ENCODE results near the gene CYTH4.

The CYTH4 gene

DNA sequence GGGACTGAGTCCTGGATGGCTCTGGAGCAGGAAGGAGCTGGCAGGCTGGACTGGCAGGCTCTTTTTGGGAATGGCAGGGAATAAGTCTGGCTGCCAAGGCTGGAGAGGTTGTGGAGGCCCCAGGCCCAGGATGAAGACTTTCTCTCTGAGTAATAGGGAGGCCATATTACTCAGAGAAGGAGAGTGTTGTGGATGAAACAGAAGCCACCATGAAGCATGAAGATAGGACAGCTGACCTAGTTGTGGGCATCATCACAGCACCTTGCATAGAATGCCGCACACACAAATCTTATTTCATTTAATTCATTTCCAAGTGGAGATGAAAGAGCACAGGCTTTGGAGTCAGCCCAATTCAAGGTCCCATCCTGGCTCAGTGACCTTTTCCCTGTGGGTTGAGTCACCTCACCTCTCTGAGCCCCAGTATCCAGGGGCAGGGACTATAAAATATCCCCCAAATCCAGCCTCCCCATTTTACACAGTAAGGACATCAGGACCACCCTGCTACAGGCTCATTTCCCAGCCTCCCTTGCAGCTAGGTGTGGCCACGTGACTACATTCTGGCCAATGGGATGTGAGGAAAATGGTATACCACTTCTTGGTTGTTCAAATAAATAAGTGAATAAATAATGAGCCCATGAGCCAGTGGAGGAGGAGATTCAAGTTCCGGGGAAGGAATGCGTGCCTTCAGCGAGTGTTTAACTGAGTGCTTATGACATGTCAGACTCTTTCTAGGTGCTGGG is 9.4 kb downstream of the CYTH4 start:
- DNase-seq (ENCODE audit: low spot score) = no peak

DNA sequence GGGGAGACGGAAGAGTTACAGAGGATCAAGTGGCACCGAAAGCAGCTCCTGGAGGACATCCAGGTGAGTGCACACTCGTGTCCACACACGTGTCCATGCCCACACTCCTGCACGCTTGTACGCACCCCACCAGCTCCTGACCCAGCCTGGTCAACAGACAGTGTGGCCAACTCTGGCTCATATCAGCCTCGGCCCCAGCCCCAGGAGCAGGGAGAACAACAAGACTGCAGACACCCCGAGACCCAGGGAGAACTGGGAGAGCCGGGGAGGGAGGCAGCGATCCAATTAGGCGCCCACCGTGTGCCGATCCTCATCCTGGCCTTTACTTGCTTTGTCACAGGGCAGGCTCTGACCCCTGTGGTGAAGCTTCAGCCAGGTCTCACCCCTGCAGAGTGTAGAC is 10.3 kb downstream of the CYTH4 start:
- DNase-seq (ENCODE audit: low spot score) = no peak

DNA sequence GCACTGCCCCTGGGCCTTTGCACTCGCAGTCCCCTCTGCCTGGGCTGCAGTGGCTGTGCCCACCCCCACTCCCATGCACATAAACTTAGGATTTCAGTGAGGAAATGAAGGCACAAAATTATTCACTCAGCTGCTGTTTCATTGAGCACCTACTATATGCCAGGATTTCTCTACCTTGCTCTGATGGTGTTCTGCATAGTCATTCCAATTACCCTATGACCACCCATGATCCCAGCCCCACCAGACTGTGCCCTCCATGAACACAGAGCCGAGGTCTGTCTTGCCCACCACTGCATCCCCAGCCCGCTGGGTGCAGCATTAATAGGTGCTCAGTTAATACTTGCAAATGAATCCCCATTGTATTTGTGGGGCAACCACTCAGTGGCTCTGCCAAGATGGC is 10.9 kb downstream of the CYTH4 start:
- DNase-seq (ENCODE audit: low spot score) = no peak

DNA sequence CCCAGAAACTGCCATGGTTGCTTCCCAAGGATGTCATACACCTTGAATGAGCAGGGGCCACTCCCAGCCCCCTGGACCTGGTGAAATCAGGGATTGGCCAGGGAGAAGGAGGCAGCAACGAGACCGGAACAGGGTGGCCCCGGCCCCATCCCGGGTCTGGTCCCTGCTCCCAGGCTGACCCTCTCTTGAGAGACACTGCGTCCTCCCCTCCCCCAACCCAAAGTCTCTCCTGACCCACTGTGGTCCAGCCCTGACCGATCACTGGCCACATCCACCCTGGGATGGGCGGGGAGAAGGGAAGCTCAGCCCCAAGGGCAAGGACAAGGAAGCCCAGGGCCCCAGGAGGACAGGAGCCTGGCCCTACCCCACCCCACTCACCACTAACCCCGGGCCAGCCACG is 12.4 kb downstream of the CYTH4 start:
- no peak for DNase-seq (ENCODE audit: low spot score)

DNA sequence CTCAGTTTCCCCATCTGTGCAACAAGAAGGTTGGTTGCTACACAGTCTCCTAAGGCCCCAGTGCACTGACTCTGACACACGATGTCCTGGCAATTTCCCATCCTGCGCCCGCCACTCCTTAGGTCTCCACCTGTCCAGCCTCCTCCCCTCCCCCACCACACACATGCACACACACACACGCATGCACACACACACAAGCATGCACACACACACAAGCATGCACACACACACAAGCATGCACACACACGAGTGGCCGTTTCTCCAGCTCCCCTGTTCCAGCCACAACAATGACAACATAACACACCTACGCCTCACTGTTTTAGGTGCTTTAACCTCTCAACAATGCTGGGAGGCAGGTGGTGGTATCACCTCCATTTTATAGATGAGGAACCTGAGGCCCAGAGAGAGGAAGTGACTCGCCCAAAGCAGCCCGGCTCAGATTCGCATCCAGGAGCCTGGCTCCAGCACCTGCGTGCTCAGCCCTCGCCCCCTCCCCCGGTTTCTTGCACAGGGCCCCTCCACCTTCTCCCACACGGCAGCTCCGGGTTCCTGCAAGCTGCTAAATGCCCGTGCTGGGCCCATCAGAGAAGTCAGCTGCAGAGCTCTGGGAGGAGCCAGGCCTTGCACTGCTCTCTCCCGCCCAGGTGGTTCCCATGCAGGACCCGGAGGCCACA is 13.0 kb downstream of the CYTH4 start:
- DNase-seq (ENCODE audit: low spot score) = no peak

DNA sequence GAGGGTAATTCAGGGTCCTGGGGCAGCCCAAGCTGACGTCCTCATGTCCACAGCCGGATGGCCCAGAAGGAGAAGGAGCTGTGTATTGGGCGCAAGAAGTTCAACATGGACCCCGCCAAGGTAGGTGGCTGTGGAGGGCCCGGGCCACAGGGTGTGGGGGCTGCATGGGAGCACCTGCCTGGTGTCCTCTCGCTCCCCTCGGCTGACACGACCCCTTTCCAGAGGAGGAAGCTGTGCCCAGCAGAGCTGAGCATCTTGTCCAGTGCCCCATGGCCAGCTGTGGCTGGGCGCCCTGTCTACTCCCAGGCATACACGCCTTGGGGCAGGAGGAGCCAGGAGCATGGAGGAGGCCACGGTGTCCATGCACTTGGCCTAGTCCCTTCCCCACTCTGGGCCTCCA is 13.6 kb downstream of the CYTH4 start:
- no peak for DNase-seq (ENCODE audit: low spot score)

DNA sequence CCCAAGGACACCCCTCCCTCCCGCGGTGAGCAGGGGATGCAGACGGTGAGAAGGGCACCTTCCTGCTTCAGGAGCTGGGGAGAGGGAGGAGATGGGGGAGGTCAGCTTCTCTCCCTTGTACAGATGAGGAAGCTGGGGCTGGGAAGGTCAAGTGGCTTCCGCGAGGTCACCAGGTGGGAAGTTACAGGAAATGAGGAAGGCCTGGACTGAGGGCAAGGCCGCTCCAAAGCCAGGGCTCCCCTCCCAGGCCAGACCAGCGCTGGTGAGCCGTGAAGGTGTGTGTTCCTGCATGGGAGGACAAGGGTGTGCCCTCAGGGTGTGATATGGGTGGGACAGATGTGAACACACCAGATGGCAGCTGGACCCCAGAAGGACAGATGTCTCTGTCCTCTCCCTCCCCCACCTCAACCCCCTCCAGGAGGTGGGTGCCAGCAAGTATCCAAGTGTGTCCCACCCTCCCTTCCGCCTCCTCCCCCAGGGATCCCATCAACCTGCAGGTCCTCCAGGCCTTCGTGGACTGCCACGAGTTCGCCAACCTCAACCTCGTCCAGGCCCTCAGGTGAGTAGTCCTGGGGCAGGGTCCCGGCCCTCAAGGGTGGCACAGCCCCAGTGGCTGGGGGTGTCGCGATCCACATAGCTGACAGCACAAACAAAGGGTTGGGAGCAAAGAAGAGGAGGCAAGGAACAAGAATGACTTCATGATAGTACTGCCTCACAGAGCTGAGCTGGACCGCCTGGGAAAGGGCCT is 16.6 kb downstream of the CYTH4 start:
- DNase-seq (ENCODE audit: low spot score) = no peak

DNA sequence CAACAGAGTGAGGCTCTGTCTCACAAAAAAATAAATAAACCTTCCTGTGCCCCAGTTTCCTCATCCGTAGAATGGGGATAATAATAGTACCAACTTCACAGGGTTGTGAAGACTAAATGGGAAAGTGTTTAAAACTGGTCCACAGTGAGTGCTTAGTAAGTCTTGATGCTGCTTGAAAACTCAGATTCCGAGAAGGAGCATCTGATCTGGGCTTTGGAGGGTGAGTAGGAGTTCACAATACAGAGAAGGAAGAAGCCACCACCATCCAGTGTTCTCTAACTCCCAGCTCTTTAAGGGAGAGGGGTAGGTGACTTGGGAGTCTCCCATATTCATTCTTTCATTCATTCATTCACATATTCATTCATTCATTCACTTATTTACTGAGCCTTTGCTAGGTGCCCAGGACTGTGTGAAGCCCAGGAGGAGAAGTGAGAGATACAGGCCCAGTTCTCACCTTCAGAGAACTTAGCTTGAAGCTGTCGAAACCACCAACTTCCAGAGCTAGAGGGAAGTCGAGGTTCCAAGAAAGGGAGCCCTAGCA is 17.7 kb downstream of the CYTH4 start:
- no peak for DNase-seq (ENCODE audit: low spot score)

DNA sequence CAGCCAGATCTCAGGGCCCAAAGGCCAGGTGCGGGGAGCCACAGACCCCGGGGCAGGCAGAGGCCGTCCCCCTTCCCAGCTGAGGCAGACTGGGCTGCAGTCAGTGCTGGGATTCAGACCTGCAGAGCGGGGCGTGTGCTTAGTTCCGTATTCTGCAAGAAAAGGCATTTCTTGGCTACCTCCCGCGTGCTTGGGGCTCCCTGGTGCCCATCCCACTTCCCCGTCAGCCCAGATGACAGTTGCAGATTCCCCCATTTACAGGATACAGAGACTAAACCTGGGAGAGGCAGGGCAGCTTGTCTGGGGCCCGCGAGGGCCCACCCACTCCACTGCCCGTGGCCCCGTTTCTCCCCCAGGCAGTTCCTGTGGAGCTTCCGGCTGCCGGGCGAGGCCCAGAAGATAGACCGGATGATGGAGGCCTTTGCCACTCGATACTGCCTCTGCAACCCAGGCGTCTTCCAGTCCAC is 18.3 kb downstream of the CYTH4 start:
- DNase-seq (ENCODE audit: low spot score) = no peak

DNA sequence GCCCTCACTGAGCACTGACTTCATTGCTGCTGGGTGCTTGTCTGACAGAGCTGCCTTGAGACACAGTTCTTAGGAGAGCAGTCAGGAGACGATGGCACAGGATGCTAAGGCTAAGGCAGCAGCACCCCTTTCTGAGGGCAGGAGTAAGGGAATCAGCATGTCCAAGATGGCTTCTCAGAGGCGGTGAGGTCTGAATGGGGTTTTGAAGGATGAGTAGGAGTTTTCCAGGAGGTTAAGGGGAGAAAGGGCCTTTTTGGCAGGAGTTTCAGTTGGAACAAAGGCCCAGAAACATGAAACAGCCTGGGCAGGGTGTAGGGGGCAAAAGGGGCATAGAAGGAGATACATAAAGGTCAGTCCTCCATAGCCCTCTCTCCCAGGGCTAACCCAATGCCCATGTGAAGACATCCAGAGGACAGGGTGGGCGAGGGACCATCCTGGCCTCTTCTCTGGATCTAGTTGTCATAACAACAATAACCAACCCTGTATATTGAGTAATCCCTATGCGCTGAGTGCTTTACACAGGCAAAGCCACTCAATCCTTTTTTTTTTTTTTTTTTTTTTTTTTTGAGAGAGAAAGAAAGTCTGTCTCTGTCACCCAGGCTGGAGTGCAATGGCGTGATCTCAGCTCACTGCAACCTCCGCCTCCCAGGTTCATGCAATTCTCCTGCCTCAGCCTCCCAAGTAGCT is 19.0 kb downstream of the CYTH4 start:
- no peak for DNase-seq (ENCODE audit: low spot score)

DNA sequence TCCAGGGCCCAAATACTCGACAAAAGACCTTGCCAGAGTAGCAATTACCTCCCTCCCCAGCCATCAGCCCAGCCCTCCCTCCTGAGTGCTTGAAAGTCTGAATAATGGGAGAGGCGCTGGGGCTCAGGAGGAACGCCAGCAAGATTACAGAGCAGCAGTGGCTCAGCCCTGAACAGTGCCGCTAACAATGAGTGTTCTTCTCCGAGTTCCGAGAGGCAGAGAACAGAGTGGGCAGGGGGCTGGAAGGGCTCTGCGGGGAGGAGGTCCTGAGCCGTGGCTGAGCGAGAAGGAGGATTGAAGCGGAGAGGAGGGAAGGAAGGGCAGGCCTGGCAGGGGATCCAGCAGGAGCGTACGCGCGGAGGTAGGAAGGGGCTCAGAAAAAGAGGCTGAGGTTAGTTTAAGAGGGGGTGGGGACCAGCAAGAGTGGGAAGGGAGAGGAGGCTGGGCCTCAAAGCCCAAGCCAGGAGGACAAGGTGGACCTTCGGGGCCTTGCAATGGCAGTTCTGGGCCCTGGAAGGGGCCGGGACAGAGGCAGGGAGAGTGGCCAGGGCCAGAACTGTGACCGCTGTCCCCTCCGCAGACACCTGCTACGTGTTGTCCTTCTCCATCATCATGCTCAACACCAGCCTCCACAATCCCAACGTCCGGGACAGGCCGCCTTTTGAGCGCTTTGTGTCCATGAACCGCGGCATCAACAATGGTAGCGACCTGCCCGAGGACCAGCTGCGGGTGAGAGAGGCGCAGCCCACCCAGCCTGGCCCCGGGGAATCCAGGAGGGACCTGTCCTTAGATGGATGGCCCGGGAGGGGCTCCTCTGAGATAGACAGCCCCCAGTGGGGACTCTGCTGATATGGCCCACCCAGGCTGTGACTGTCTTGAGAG is 20.6 kb downstream of the CYTH4 start:
- no peak for DNase-seq (ENCODE audit: low spot score)

DNA sequence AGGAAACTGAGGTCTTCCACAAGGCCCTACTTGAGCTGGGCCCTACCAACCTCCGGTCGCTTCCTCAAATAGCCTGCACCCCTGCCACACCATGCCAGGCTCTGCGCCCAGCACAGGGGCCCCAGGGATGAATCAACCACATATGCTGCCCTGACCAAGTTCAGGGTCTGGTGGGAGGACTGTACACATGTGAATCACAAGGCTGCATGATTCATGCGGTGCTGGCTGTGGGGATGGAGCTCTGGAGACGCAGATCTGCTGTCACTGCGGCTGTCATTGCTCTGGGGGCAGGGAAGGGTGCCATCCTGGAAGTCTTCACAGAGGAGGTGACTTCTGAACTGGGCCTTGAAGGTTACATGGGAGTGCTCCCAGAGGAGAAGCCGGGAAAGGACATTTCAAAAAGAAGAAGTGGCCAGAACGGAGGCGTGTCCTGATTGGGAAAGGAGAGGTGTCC is 21.5 kb downstream of the CYTH4 start:
- no peak for DNase-seq (ENCODE audit: low spot score)

DNA sequence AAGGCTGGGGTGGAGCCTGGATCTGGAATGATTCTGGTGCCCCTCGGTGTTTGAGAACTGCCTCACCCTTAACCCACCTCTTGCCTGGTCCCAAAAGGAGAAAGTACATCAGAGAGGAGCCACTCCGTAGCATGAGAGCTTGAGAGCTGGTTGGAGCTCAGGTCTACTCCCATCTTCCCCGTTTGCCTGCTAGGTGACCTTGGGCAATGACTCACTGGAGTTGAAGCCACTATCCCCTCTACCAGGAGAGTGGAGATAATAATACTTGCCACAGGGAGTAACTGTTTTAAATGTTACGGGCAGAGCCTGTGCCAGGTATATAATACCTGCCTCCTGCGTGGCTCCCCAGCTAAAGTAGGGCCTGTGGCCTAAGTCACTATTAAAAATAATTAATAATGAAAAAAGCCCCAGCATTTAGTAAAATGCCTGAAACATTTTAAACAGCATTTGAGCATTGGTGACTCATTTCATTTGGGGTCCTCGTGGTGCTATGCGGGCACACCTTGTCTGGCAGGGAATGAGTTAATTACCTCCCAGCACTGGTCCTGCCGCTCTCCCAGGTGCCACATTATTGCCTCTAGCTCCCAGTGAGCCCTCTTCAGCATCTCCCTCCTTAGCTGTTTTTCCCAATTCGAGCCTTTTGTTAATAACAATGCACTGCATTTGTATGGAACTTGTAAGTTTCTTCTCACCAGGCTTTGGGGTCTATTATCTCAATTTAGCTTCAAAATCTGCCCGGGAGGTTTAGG is 22.5 kb downstream of the CYTH4 start:
- no peak for DNase-seq (ENCODE audit: low spot score)

DNA sequence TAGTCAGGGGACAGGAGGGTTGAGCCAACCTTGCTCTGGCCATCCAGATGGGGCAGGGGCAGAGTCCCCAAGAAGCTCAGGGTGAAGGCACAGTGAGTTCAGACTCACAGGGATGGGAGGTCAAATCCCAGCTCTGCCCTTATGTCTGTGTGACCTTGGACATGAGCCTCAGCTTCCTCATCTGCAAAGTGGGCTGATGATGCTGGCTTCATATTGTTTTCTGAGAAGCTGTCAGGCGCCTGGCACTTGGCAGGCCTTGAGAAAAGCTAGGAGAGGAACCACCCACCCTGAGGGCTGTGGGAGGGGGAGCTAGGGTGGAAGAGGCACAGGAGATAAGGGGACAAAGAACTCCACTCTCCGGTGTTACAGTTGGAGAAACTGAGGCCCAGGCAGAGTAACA is 23.6 kb downstream of the CYTH4 start:
- DNase-seq (ENCODE audit: low spot score) = no peak

DNA sequence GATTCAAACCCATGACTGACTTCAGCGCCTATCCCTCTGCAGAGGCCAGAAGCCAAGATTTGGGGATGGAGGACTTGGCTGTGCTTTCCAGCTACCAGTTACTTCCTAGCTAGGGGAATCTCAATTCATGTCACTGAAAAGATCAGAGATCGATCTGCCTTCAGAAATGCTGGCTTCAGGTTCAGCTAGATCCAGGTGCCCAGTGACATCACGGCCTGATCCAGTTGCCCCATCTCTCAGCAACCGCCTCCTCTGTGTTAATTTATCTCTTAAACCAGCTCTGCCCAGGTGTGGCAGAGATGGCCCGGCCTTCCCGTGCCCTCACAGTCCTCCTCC is 24.2 kb downstream of the CYTH4 start:
- no peak for DNase-seq (ENCODE audit: low spot score)

DNA sequence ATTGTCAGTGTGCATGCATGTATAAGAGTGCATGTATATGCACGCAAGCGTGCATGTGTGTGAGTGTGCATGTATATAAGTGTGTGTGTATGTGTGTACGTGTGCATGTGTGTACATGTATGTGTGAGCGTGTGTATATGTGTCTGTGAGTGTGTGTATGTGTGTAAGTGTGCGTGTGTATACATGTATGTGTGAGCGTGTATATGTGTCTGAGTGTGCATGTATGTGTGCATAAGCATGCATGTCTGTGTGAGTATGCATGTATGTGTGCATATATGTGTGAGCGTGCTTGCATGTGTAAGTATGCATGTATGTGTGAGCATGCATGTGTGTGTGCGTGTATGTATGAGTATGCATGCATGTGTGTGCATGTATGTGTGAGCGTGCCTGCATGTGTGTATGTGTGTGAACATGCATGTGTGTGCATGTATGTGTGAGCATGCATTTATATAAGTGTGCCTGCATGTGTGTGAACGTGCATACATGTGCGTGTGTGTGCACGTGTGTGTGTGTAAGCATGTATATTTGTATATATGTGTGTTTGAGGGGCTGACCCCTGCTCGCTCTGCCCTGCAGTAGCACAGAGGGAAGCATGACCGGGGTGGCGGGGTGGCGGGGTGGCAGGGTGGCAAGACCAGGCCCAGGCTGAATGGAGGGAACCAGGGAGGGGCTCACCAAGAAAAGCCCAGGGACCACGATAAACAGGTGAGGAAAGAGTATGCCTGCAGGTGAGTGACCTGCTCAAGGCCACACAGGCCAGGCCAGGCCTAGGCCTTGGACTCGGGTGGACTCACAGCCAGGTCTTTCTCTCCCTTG is 26.3 kb downstream of the CYTH4 start:
- DNase-seq (ENCODE audit: low spot score) = no peak

DNA sequence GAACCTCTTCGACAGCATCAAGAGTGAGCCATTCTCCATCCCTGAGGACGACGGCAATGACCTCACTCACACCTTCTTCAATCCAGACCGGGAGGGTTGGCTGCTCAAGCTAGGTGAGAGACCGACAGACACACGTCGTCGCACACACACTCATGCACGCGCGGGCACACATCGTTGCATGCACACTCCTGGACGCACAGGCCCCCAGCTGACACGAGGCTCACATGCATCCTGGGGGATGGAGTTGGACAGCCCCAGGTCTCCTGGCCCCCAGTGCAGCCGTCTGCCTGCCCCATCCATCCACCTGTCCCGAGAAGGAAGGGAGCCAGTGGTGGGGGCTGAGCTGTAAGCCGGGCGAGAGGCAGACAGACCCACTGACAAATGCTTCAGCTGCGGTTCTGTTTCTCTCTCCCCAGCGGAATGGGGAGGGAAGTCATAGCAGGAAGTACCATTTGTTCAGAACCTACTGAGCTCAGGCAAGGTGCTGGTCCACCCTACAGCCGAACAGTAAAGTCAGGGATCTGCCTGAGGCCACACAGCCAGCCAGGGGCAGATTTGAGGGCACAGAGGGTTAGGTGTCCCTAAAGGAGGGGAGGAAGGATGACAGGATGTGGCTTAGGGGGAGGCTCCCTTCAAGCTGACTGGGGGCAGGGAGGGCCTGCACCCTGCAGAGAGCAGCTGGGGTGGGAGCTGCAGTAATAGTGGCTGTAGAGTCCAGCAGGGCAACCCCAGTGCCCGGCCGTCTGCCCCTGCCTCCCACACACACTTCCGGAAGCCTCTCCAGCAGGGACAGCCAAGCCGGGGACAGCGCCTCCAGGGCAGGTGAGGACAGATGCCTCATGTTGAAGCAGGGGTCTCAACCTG is 27.1 kb downstream of the CYTH4 start:
- no peak for DNase-seq (ENCODE audit: low spot score)

DNA sequence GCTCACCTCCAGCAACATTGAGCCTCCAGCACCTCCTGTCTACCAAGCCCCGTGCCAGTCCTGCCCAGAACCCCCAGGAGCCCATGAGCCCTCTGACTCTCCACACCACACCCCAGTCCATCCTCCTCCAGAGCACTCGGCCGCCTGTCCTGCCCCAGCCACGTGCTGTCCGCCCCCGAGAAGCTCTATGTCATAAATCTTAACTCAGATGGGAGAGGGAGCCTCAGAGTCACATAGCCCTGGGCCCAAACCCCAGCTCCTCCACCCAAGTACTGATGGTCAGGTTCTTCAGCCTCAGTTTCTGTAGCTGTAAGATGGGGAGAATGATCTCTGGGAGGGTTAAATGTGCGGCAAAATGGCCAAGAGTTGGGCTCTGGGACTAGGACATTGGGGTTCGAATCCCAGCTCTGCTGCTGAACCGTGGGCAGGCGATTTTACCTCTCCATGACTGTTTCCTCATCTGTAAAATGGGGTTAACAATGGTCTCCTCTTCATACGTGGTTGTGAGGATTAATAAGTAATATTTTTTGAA is 27.8 kb downstream of the CYTH4 start:
- no peak for DNase-seq (ENCODE audit: low spot score)

Measured in HuH-7 (cell line).